ENCODE data around the gene TBC1D20.

The TBC1D20 gene

GRCh38 chr20:433300-433975 is 28.9 kb downstream of the TBC1D20 start:
- no peak for TF ChIP-seq GATA2 (IDR thresholded peaks at IDR 0.05; ENCODE audit: low read depth, low read length)
- TF ChIP-seq GATA3 (IDR thresholded peaks at IDR 0.05; ENCODE audit: low read depth, low read length) = no peak

- TF ChIP-seq GATA3 (IDR thresholded peaks at IDR 0.05; ENCODE audit: low read depth, low read length) (no peak), GATA2 (IDR thresholded peaks at IDR 0.05; ENCODE audit: low read depth, low read length) (no peak)
Measured at GRCh38 chr20:432677-433299, 29.5 kb downstream of the TBC1D20 start.

- TF ChIP-seq GATA3 (IDR thresholded peaks at IDR 0.05; ENCODE audit: low read depth, low read length) (no peak), GATA2 (IDR thresholded peaks at IDR 0.05; ENCODE audit: low read depth, low read length) (no peak)
Measured at GRCh38 chr20:432208-432607, 30.1 kb downstream of the TBC1D20 start.

DNA sequence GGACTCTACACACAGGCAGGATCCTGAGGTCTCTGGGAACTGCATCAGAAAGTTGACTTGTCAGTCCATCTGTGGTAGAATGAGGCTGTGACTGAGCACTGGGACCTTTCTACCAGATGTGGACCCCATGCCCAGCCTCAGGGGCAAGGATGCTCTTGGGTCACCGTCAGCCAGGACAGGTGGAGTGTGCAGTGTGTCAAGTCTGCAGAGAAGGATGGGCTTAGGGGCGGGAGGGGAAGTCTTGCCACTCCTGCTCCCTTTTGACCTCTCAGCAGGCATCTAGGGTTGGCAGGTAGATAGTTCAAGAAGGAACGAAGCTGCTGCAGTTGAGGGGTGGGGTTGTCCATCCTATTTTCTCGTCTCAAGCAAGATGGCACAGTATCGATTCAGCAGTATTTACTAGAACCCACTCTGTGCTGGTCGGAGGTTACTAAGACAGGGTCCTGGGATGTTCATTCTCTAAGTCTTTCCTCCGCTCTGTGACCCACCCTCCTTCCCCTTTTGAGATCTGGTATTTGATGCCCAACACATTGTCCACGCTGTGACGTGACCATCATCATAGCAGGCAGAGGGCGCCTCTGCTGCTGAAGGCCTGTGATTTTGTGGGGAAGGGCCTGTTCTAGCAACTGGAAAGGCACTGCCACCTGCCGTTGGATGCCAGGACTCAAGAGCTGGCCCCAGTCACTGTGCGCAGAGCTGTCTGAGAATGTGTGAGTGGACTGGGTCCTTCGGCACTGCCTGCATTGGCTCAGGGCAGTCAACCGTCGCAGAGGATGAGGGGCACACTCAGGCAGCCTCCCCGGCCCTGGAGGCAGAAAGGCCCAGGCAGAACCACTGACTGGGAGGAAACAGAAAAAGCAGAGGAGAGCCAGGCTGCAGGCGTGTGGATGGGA is 31.1 kb downstream of the TBC1D20 start:
- no peak for TF ChIP-seq GATA3 (IDR thresholded peaks at IDR 0.05; ENCODE audit: low read depth, low read length)
- TF ChIP-seq GATA2 (IDR thresholded peaks at IDR 0.05; ENCODE audit: low read depth, low read length) = no peak

GRCh38 chr20:430091-430999 is 32.0 kb downstream of the TBC1D20 start:
- no peak for TF ChIP-seq GATA2 (IDR thresholded peaks at IDR 0.05; ENCODE audit: low read depth, low read length)

DNA sequence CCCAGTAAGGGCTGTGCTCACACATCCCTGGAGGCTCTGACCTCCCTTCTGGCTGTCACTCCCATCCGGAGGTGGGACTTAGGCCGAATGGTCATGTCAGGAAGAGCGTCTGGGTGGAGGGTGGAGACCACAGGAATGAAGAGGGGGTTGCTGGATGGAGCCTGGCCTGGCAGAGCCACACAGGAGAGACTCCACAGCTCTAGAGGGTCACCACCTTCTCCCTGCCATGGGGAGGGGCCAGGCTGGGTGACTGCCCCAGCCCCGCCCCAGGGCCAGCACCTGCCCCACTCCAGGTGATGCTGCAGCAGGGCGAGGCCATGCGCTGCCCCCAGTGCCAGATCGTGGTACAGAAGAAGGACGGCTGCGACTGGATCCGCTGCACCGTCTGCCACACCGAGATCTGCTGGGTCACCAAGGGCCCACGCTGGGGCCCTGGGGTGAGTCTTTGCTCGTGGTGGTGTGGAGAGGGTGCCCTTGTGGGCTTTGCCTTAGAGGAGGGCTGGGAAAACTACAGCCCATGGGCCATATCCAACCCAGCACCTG is 33.6 kb downstream of the TBC1D20 start:
- TF ChIP-seq GATA3 (IDR thresholded peaks at IDR 0.05; ENCODE audit: low read depth, low read length) = no peak
- no peak for TF ChIP-seq GATA2 (IDR thresholded peaks at IDR 0.05; ENCODE audit: low read depth, low read length)

DNA sequence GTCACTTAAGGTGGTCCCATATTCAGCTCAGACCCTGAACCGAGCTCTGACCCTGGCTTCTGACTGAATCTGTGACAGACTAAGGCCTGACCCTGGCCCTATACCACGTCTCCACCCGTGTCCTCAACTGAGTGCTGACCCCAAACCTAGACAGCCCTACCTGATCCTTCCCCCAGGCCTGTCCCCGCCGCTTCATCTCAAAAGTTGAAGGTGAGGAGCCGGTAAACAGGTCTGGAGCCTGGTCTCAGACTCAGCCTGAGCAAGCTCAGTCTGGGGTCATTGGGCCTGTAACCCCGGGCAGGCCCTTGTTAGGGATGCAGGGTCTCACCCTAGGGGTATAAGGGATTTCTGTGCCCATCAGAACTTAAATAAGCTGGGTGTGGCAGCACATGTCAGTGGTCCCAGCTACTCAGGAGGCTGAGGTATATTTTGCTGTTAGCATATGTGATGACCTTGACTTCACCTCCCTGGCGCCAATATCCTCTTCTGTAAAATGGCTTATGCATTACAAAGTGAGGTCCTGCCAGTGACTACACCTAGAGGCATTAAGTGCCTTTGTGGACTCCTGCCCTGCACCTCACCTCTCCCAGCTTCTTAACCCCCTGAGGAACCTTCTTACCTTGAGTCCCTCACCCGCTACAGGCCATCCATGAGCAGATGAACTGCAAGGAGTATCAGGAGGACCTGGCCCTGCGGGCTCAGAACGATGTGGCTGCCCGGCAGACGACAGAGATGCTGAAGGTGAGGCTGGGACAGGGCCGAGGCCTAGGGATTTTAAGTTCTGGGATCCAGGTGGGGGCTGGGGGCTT is 34.3 kb downstream of the TBC1D20 start:
- TF ChIP-seq GATA3 (IDR thresholded peaks at IDR 0.05; ENCODE audit: low read depth, low read length) (no peak), GATA2 (IDR thresholded peaks at IDR 0.05; ENCODE audit: low read depth, low read length) (no peak)

DNA sequence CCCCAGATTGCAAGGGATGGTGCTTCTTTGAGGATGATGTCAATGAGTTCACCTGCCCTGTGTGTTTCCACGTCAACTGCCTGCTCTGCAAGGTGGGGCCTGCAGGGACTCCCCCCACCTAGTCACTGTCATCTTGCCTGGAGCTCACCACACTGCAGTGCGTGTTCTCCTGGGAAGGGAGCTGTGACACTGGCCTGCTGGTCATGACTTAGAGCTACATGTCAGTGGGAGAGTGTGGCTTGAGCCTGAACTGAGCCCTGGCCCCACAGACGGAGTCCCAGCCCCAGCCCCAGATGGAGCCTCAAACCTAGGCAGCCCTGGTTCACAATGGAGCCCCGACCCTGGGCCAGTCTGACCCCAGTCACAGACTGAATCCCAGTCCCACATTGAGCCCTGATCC is 34.9 kb downstream of the TBC1D20 start:
- TF ChIP-seq GATA3 (IDR thresholded peaks at IDR 0.05; ENCODE audit: low read depth, low read length) (no peak), GATA2 (IDR thresholded peaks at IDR 0.05; ENCODE audit: low read depth, low read length) (no peak)

DNA sequence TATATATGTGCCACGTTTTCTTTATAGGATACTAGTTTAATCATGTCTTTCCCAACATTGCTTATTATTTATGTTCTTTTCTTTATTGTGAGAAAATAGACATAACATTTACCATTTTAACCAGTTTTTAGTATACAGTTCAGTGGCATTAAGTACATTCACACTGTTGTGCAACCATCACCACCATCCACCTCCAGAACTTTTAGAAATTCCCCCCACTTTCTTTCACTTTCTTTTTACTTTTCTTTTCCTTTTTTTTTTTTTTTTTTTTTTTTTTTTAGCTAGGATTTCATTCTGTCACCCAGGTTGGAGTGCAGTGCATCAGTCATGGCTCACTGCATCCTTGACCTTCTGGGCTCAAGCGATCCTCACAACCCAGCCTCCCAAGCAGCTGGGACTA is 35.8 kb downstream of the TBC1D20 start:
- TF ChIP-seq GATA3 (IDR thresholded peaks at IDR 0.05; ENCODE audit: low read depth, low read length) (no peak), GATA2 (IDR thresholded peaks at IDR 0.05; ENCODE audit: low read depth, low read length) (no peak)

- no peak for TF ChIP-seq GATA3 (IDR thresholded peaks at IDR 0.05; ENCODE audit: low read depth, low read length)
- no peak for TF ChIP-seq GATA2 (IDR thresholded peaks at IDR 0.05; ENCODE audit: low read depth, low read length)
Measured at GRCh38 chr20:421685-422250, 40.6 kb downstream of the TBC1D20 start.

GRCh38 chr20:420721-421574 is 41.4 kb downstream of the TBC1D20 start:
- no peak for TF ChIP-seq GATA2 (IDR thresholded peaks at IDR 0.05; ENCODE audit: low read depth, low read length)
- TF ChIP-seq GATA3 (IDR thresholded peaks at IDR 0.05; ENCODE audit: low read depth, low read length) = no peak

Data from SH-SY5Y (cell line).